ENCODE measurements around the gene KRTAP10-5. TPM values are rescaled to one million over a fixed set of nuclear protein-coding genes. Genes with fewer than 3 reads are reported as not detected.
"Not testable (repeated sequence)": the region's sequence is repeated elsewhere in the genome, so short reads cannot be mapped to it uniquely, and the experiment has no call there.

KRTAP10-5 gene
- total RNA-seq, 1 donor from 2014 or later: not detected

DNA sequence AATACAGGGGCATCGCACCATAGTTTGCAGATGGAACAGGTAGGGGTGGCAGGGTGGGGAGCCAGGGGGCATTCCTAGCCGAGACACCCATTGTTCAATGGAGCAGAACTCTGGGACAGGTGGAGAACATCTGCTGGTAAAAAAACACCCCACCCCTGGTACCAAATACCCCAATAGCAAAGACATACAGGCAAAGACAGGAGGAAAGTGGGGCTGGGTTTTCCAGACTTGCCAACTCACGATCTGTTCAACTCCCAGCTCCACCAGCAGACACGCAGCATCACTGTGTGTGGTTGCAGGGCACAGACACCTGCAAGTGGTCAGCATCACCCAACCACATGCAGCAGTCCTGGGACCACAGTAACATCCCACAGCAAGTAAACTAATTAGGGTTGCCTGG lies 31.1 kb upstream of the KRTAP10-5 start:
- no peak for DNase-seq (ENCODE audit: low read depth in 2 of 2)

DNA sequence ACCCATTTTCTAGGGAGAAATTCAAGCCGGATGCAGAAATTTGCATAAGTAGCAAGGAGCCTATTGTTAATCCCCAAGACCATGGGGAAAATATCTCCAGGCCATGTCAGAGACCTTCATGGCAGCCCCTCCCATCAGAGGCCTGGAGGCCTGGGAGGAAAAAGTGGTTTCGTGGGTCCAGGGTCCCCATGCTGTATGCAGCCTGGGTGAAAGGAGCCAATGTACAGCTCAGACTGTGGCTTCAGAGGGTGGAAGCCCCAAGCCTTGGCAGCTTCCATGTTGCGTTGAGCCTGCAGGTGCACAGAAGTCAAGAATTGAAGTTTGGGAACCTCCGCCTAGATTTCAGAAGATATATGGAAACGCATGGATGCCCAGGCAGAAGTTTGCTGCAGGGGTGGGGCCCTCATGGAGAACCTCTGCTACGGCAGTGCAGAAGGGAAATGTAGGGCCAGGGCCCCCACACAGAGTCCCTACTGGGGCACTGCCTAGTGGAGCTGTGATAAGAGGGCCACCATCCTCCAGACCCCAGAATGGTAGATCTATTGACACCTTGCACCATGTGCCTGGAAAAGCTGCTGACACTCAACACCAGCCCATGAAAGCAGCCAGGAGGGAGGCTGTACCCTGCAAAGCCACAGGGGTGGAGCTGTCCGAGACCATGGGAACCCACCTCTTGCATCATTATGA lies 29.9 kb upstream of the KRTAP10-5 start:
- not testable (repeated sequence) for DNase-seq (ENCODE audit: low read depth in 2 of 2)

DNA sequence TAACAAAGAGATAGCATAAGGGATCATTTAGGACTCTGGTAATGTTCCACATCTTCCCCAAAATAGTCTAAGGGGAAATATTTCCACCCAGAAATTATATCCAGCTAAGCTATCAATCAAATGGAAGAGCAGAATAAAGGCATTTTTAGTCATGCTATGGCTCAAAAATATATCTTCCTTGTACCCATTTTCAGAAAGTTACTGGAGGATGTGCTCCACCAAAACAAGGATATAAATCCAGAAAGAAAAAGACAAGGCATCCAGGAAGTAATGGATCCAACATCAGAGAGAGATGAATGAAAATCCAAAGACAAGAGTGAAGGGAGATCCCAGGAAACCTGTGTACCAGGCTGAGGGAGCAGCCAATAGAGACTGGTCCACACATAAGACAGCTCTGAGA lies 28.8 kb upstream of the KRTAP10-5 start:
- no peak for DNase-seq (ENCODE audit: low read depth in 2 of 2)

DNA sequence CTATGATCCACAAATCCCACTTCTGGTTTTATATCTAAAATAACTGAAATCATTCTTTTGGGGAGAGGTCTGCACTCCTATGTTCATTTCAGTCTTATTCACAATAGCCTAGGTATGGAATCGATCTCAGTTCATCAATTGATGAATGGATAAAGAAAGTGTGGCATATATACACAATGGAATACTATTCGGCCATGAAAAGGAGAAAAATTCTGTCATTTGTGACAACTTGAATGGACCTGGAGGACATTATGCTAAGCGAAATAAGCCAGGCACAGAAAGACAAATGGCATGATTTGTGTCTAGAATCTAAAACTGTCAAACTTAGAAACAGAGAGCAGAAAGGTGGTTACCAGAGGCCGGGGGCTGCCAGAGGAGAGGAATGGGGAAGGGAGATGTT lies 26.1 kb upstream of the KRTAP10-5 start:
- no peak for DNase-seq (ENCODE audit: low read depth in 2 of 2)

DNA sequence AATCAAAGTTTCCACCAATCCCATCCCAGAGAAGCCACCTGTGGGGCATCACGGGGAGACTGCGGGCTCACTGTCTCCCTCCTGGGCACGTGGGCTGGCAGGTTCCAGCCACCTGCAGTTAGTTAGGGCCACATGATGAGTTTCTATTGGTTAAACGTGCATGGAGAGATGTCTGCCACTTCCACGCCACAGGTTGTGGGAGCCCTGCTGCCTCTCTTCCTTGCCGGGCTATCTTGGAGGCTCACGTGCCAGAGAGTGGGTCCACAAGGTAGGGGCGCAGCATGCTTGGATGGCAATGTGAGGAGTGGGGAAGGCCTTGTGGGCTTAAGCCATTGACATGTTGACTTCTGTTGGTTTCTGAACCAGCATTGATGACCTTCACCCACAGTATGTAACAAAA lies 23.5 kb upstream of the KRTAP10-5 start:
- no peak for DNase-seq (ENCODE audit: low read depth in 2 of 2)

DNA sequence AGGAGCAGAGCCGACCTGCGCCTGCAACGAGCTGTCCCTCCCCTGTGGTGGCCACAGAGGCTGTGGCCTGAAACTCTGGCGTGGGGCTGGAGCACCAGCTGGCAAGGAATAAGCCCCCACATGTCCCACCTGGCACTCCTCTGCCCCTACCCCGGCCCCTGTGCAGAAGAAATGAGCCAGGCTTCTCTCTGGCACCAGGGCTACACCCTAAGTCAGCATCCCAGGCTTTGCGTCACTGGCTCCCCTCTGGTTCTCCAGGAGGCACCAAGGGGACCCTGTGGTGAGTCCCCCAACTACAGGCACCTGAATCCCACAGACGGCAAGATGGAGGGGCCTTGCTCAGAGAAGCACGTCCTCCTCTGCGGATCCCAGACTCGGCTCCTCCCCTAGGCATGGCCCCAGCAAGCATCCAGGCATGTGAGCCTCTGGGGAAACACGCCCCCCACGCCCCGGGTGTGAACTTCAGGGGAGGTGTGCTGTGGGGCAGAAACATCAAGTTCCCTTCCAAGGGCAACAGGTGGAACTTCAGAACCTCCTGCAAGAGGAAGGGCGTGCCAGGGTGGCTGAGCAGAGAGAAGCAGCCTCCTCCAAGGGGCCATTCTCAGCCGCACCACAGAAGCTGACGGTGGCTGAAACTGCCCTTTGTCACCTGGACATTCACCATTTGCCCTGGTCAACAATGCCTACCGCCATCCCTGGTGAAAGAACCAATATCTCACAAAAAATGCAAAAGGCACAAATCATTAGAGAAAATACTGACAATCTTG lies 22.9 kb upstream of the KRTAP10-5 start:
- no peak for DNase-seq (ENCODE audit: low read depth in 2 of 2)

DNA sequence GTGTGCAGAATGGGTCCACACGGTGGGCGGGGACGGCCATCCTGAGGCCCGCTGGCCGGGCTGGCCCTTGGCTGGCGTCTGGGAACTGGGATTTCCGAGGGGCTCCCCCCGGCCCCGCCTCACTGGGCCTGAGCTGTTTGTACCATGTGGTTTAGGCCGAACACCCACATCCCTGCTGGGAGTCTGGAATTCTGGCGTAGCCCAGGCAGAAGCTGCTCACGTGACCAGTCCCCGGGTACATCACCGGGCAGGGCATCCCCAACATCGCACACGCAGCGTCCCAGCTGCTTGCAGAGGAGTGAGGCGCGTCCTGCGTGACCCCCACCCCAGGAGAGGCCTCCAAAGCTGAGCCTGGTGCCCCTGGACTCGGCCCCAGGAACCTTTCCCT lies 22.1 kb upstream of the KRTAP10-5 start:
- DNase-seq (ENCODE audit: low read depth in 2 of 2): no peak

DNA sequence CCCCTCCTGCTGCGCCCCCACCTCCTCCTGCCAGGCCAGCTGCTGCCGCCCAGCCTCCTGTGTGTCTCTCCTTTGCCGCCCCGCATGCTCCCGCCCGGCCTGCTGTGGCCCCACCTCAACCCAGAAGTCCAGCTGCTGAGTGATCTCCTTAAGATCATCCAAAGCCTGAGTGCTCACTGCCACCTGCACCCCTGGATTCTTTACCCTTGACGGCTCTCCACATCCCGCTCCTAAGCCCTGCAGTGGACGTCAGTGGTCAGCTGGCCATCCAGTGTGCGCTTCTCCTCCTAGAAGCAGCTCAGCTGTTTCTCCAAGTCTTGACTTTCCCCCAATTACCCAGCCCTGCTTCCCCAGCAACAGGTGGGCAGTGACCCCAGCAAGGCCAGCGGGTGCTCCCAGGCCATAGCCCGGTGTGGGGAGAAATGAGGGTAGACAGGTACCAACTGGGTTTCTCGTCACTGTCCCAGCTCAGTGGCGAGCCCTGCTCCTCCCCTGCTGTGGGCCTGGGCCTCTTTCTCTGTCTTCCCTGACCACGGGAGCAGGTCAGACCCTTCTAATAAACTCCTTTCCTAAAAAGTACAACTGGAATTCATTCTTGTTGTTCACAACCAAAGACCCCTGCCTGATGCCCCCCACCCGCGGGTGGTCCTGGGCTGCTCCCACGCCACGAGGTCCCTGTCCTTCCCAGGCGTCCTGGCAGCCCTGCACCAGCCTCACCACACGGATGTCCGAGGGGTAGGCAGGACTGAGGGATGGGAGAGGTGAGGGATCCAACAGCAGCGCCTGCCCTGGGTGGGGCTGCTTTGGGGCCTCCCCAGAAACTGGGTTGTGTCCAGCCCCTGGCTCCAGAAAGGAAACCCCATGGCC lies 21.4 kb upstream of the KRTAP10-5 start:
- DNase-seq (ENCODE audit: low read depth in 2 of 2): no peak

DNA sequence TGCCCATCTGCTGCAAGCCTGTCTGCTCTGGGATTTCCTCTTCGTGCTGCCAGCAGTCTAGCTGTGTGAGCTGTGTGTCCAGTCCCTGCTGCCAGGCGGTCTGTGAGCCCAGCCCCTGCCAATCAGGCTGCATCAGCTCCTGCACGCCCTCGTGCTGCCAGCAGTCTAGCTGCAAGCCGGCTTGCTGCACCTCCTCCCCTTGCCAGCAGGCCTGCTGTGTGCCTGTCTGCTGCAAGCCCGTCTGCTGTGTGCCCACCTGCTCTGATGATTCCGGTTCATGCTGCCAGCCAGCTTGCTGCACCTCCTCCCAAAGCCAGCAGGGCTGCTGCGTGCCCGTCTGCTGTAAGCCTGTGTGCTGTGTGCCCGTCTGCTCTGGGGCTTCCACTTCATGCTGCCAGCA lies 20.7 kb upstream of the KRTAP10-5 start:
- not testable (repeated sequence) for DNase-seq (ENCODE audit: low read depth in 2 of 2)

DNA sequence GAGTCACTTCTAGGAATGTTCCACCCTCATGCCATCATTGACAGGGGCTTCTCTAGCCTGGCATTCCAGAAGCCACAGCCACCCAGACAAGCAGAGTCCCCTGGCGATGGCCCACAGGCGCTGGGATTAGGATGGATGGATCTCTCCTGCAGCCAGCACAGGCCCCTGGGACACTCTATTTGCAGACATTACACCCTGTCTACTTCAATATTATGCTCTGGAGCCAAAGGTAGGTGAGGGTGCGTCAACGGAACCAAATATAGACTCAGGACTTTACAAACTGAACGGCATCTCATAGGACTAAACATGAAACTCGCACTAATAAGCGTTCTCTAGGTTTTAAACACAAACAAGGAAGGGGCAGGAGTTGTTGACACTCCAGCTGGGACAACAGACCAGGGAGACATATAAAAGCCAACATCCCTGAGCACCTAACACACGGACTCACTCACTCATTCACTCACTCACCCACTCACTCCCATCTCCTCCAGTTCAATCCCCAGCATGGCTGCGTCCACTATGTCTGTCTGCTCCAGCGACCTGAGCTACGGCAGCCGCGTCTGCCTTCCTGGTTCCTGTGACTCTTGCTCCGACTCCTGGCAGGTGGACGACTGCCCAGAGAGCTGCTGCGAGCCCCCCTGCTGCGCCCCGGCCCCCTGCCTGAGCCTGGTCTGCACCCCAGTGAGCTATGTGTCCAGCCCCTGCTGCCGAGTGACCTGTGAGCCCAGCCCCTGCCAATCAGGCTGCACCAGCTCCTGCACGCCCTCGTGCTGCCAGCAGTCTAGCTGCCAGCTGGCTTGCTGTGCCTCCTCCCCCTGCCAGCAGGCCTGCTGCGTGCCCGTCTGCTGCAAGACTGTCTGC lies 19.9 kb upstream of the KRTAP10-5 start, which contains the start of gene KRTAP10-7:
Gene KRTAP10-7, plus strand, starts transcription at position 480 of the 861 bp plus-strand sequence. Its CDS starts 25 bp downstream, at position 505.
- DNase-seq (ENCODE audit: low read depth in 2 of 2): not testable (repeated sequence)

DNA sequence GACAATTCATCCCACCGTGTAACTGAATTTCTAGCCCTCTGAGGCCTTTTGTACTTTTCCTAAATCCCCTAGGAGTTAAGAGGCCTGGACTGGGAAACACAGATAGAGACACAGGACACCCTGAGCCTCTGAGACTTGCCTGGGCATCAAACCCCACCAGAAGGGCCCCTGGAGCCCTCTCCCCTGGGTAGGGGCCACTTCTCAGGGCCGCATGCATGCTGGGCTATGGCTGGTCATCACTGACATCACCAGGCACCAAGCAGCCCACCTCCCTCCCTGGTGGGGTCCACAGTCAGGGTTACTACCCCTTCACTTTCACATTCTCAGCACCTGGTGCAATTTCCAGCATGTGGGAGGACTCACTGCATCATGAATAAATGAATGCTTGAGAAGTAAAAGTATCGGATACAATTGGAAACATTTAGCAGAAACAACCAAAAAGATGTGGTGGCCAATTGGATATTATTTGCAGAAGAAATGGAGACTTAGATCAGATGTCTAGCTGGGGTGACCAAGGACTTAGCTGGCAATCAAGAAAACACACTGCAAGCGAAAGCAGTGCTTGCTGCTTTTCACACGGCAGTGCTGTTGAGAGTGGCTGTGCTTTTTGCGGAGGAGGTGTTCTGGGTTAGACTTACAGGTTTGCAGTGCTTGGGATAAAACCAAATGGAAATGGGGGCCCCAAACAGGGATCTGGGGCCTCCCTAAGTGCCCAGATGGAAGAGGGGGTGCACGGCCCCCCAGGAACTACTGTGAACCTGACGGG lies 19.0 kb upstream of the KRTAP10-5 start:
- no peak for DNase-seq (ENCODE audit: low read depth in 2 of 2)

DNA sequence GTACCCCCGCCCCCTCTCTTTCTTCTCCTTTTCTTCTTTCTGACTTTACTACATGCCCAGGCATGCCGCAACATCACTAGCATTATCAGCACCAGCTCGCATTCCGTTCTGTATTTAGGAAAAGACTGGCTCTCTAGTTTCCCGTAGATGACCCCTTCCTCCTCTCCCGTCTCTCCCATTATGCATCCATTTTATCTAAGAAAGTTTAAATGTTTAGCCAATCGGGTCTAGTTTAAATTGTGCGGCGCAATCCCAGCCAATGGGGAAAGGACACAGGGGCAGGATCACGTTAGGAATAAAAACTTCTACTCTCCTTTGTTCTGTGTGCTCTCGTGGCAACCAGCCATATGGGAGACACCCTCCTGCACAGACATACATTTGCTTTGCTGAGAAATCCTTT lies 17.7 kb upstream of the KRTAP10-5 start:
- no peak for DNase-seq (ENCODE audit: low read depth in 2 of 2)

DNA sequence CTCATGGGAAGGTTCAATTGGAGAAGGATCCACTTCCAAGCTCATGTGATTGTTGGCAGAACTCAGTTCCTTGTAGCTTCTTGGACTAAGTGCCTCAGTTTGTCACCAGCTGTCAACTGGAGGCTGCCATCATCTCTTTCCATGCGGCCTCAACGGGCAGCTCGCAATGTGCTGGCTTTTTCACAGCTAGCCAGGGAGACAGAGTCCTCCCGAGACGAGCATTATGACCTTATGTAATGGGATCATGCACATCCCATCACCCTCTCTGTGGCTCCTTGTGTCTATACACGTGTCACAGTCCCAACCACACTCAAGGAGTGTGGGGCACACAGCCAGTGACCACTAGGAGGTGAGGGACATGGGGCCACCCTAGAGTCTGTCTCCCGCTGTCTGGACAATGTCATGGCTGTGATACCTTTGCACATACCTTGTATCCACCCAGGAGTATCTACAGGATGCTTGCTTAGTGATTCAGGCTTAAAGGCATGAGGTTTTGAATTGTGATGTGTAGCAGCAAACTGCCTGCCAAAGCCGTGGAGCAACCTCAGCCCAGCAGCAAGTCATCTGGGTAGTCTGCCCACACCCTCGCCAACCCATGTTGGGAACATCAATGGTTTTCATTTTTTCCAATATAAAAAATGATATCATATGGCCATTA lies 15.8 kb upstream of the KRTAP10-5 start:
- DNase-seq (ENCODE audit: low read depth in 2 of 2): no peak

DNA sequence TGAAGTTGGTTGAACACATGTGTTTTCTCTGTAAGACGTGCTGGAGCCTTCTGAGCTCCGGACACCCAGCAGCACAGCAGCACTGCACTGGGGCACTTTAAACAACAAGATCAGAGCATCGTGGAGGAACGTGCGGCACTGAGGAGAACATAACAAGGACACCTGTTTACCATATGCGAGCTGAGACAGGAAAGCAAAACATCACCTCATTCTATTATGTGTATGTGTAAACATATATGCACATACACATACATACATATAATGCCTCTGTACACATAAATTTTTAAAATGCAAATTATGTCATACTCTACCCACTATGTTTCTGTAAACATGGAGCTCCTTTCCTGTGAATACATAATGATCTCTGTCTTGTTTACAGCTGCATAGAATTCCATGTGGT lies 15.1 kb upstream of the KRTAP10-5 start:
- no peak for DNase-seq (ENCODE audit: low read depth in 2 of 2)

DNA sequence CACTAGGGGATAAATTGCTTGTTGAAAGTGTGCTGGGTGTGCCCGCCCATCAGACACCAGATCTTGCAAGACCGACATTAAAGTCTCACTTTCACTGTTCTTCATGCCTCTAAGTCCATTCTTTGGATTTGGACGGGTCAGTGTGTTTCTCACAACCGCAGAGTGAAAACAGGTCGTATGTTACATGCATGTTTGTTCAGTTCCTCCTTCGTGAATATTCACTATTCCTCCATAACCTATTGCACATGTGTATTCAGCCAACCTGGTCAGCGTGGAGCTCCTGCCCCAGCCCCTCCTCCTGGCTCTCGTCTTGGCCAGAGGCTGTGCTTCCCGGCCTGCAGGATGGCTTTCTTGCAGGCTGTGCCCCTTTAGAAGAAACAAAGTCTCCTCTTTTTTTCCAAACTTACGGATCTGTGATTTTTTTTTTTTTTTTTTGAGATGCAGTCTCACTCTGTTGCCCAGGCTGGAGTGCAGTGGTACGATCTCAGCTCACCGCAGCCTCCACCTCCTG lies 14.1 kb upstream of the KRTAP10-5 start:
- no peak for DNase-seq (ENCODE audit: low read depth in 2 of 2)

DNA sequence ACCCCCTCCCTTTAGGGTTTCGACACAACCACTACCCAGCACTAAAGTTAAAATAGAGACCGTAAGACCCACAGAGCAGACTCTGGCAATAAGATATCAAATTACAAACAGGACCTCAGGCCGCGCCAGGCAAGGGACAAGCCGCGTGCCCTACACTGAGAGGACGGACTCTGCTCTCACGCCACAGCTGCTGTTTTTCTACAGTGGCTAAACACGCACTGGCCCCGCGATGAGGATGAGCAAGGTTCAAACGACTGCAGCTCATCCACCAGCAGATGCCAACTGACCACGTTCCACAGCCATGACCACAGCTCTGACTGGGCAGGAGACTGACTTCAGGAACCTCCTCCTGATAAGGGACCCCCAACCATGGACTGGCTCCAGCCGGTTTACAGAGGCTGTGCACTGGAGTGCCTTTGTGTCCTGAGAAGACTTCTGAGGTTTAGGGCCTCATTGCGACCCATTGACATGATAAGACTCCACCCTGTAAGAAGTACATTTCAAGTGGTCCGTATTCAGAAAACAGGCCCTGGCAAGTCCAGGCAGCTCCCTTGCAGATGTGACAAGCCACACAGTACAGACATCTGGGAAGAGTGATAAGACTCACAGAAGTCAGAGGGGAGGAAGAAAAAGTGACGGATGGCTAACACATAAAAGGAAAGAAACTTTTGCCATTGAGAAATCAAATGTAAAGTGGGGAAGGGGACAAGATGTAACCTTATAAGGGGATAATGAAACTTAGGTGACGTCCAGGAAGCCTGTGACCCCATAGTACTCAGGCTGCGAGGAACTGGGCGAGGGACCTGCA lies 13.4 kb upstream of the KRTAP10-5 start:
- DNase-seq (ENCODE audit: low read depth in 2 of 2): no peak

DNA sequence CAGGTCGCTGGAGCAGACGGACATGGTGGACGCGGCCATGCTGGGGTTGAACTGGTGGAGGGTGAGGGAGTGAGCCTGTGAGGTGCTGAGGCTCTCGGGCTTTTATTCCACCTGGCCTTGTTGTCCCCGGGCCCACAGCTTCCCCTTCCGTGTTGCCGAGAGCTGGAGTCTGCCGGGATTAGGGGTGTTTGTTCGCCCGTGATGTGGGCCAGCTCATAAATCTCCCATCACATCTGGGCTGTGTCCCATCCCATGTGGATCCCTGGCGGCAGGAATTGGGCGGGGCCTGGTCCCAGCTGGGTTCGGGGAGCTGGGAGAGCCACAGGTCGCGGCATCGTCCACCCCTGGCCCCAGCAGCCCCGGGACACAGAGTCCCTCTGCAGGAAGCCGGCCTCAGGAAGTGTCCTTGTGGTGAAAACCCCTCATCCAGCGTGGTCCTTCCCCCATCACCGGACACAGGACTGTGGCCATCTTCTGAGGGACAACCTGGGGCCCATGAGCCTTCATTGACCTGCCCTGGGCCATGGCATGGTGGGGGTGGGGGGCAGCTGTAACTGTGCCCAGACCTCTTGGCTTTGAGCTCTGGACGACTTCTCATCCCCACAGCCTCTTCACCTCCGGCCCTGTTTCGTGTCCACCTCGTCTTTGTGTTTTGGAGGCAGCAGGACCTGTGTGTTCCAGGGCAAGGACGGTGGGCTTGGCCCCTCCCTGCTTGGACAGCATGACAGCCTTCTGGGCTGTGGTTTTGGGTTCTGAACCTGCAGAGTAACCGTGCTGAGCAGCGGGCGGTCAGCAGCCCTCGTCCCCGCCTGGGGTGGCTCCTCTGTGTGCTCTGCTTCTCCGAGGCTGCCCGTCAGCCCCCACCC lies 12.3 kb upstream of the KRTAP10-5 start, which contains the start of gene KRTAP10-6:
Gene KRTAP10-6, minus strand, starts transcription at position 60 of the 866 bp plus-strand sequence. Its CDS starts 21 bp downstream, at position 39.
- DNase-seq (ENCODE audit: low read depth in 2 of 2): no peak

DNA sequence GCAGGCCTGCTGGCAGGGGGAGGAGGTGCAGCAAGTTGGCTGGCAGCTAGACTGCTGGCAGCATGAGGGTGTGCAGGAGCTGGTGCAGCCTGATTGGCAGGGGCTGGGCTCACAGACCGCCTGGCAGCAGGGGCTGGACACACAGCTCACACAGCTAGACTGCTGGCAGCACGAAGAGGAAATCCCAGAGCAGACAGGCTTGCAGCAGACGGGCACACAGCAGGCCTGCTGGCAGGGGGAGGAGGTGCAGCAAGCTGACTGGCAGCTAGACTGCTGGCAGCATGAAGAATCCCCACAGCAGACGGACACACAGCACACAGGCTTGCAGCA lies 11.4 kb upstream of the KRTAP10-5 start:
- not testable (repeated sequence) for DNase-seq (ENCODE audit: low read depth in 2 of 2)
